Ammon's horn (tissue), 1 donor: ENCODE measurements around the gene FGD3.

Experiments
- DNase-seq: peaks from one replicate; pipeline ENCODE4 v3.0.0-alpha.2; 2016; ENCODE audit warnings: low spot score

FGD3 gene

DNA sequence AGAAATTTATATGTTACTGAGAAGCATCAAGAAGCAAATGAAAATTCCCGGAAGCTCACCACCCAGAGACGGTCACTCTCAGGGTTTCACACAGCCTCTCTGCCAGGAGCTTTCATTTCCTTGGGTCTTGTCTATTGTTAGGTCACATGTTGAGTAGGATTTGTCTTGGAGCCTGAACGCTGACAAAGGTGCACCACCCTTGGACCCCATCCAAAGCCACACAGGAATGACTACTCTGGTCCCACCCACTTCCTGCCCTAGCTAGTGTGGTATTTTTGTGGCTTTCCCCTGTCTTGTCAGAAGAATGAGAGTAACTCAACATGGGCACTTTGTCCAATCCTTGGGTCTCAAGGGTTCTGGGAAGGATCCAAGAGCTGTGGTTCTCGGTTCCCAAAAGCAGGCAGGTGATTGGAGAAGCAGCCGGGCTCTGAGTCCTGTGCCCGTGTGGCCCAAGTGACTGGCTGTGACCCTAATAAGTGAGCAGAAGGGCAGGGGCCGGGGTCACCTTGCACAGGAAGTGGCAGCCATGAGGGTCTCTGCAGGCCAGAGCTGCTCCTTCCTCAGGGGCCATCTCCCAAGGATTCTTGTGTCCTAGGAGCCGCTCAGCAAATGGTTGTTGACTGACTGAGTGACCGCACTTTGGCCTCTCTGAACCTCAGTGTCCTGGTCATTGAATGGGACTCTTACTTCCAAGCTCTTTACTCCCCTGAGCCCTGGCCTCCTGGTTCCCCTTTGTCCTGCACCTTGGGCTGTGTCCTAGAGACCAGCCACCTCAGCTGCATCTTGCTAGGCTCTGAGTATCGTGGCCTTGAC is 6.9 kb downstream of the FGD3 start:
- DNase-seq, result no peak

GRCh38 chr9:92954886-92955285 is 7.6 kb downstream of the FGD3 start:
- no peak for DNase-seq

DNA sequence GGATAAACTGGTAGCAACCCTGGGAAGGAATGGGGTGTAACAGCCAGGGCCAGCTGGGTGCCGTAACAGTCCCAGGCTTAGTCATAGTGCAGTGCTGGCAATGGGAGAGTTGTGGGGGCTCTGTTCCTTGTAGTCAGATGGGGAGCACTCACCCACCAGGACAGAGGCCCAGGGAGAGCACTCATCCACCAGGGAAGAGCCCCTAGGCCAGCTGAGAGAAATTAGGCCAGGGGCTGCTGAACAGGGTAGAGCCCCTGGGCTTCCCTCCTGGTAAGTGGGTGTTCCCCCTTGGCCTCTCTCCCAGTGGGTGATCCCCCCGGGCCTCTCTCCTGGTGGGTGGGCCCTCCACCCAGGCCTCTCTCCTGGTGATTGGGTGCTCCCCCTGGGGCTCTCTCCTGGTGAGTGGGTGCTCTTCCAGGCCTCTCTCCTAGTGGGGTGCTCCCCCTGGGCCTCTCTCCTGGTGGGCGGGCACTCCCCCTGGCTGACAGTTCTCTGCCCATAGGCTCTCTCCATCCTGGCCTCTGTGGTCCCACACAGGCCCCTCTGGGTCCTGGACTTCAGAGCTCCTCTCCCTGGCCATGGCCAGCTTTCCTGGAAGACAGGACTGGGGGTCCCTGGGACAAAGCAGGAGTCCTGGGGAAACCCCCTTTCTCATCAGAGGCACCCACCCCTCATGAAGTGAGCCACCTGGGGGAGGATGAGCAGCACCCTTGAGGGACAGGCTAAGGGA is 13.4 kb downstream of the FGD3 start:
- DNase-seq, result no peak

DNA sequence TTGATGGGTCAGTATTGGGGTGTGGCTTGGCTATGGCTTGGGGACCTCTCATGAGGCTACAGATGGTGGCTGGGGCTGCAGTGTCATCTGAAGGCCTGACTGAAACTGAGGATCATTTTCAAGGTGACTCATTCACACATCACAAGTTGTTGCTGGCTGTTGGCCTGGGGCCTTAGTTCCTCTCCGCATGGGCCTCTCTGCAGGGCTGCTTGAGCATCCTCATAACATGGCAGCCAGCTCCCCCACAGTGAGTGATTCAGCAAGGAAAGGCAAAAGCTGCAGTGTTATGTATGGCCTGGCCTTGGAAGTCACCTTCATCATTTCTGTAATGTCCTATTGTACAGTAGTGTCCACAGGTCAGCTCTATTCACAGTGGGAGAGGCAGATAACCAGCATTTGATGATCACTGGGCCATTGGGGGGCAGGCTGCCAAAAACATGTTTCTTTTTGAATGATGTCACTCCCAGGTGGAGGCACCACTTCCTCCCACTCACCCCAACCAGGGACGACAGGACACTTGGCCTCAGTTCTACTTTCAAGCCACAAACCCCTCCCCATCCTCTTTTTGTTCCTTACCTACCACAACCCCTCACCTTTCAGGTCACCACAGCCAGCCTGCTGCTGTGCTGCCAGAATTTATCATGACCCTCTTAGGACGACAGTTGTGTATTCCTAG is 14.4 kb downstream of the FGD3 start:
- no peak for DNase-seq

GRCh38 chr9:92962303-92962649 is 15.0 kb downstream of the FGD3 start:
- no peak for DNase-seq

- DNase-seq, result no peak
Measured at GRCh38 chr9:92962846-92963245, 15.5 kb downstream of the FGD3 start.

- DNase-seq, result peak; percentile 54
Measured at GRCh38 chr9:92963831-92964606, 16.7 kb downstream of the FGD3 start.

- no peak for DNase-seq
Measured at GRCh38 chr9:92964607-92965060, 17.3 kb downstream of the FGD3 start.

DNA sequence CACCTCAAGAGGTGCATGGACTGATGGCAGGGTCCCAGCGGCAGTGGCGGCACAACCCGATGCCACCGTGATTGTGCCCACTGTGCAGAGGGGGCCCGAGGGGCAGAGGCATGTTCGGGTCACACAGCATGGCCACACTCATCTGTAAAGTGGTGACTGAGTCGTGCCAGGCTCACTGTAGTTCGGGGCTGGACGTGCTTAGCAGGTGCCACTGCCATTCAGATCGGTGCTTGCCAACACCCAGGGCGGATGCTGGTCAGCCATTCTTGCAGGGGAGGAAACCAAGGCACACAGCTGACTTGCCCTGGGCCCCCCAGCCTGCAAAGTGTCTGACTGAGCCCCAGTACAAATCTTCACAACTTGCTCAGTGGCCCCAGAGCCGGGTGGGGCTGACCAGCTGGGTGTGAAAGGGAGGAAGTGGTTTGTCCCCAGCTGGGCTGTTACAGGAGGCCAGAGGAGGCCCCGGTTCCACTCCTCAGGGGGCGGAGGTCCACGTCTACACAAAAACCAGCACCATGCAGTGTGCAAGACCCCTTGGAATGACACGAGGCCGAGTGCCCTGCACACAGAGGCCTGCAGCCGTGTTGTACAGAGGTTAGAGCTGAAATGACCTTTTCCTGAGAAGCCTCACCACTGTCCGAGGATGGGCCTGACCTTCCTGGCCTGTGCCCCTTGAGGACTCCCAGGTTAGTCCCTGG is 17.9 kb downstream of the FGD3 start:
- peak; percentile 36 for DNase-seq

GRCh38 chr9:92965759-92966517 is 18.6 kb downstream of the FGD3 start:
- DNase-seq, result no peak

DNA sequence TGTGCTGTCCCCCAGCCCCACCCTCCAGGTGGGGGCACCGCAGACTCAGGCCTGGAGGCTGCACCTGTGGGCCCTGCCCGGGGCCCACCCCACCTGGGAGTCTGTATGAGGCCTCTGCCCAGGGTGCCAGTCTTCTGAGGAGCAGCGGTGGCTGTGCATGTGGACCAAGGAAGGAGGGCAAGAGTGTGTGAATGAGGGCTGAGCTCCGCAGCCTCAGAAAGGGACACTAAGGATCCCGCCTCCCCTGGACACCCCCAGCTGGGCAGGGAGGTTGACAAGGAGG is 19.1 kb downstream of the FGD3 start:
- no peak for DNase-seq

DNA sequence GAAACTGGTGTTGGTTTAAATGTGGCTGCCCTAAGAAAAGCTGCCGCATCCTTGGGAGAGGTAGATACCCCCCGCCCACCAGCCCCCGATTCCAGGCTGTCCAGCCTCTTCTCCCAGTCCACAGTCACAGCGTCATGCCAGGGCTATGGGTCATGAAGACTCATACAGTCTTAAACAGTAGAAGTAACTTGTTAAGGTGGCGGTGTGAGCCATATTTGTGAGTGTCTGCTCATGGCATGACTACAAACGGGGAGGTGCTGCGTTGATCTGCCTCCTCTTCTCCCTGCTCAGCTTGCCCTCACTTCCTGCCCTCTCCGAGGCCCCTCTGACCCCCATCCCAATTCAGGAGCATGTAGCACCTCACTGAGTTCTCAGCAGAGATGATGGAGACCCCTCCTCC is 20.8 kb downstream of the FGD3 start:
- DNase-seq, result no peak

DNA sequence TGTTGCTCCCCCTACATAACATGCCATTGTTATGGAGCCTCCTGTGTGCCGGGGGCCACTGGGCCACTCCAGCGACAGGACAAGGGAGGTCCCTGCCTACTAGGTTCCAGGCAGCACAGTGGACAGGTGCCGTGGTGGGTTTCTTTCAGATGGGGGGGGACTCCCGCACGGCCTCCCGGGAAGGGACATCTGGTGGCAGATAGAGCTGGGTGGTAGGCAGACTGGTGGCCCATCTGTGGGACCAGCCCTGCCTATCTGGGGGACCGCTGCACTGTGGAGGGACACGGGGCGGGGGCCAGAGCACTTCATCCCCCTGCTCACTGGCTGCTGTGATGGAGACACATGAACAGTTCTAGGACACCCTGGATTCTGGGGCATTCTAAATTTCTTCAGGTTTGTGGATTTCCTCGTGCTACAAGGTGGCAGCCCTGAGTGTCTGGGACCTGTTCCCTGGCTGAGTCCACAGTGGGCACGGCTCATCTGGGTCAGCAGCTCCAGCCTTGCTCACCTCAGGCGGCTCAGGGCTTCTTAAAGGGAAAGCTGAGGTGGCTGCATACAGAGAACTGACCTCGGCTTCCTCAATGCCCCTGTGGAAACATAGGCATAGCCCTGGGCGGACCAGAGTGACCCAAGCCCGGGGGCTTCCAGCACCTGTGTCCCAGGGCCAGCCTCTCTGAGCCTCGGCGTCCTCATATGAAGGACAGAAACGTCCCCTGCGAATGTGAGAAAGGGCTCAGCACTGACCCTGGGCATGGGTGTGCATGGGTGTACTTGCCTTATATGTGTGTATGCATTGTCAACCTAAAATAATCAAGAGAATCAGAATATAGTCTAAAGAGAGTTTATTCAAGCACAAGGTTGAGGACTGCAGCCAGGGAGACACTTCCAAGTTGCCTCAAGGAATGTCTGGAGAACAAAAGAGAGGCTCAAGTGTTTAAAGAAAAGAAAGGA is 22.5 kb downstream of the FGD3 start:
- DNase-seq, result no peak

GRCh38 chr9:92970467-92970923 is 23.2 kb downstream of the FGD3 start:
- DNase-seq, result peak; percentile 40

- DNase-seq, result no peak
Measured at GRCh38 chr9:92971121-92971520, 23.8 kb downstream of the FGD3 start.

DNA sequence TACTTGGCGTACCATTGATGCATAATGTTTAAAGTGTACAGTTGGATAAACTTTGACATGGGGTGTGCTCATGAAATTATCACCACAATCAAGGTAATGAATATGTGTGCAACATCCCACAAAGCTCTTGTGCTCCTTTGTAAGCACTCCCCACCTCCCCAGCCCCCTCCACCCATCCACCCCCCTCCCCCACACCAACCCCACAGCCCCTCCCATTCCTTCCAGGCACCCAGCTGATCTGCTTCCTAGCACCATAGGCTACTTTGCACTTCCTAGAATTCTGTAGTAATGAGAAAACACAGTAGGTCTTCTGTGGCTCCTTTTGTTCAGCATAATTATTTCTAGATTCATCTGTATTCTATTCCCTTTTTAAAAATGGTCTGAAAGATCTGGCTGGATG is 24.5 kb downstream of the FGD3 start:
- DNase-seq, result no peak

- DNase-seq, result no peak
Measured at GRCh38 chr9:92973700-92974099, 26.4 kb downstream of the FGD3 start.

DNA sequence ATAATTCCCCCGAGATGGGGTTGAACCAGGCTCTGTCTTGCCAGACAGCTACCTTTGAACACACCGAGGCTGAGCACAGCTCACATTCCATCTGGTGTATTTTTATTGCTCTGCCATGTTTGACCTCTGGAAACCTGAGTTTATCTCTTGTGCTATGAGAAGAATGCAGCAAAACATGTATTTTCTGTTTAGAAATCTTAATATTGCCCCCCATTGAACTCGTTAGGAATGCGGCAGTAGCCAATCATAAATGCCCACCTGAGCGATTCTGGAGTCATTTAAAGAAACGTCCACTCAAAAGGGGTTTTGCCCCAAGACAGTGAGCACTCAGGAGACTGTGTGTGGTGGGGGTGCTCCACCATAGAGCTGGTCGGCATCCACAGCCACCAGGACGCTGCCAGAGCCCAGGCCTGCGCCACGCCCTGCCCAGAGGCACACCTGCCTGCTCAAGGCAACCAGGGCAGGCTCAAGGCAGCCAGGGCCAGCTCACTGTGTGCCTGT is 26.9 kb downstream of the FGD3 start:
- DNase-seq, result no peak
